Activated CD4-positive, CD25-positive, alpha-beta regulatory T cell treated with anti-CD3 and anti-CD28 coated beads, Interleukin-2, amount 50 U/mL, for 72 hours (primary cell): Measurements from ENCODE around the gene SARM1.
"Not testable (repeated sequence)": the region's sequence is repeated elsewhere in the genome, so short reads cannot be mapped to it uniquely, and the experiment has no call there.

Experiments
- DNase-seq: peaks from one replicate; pipeline ENCODE4 v3.0.0; 2021

SARM1 gene

DNA sequence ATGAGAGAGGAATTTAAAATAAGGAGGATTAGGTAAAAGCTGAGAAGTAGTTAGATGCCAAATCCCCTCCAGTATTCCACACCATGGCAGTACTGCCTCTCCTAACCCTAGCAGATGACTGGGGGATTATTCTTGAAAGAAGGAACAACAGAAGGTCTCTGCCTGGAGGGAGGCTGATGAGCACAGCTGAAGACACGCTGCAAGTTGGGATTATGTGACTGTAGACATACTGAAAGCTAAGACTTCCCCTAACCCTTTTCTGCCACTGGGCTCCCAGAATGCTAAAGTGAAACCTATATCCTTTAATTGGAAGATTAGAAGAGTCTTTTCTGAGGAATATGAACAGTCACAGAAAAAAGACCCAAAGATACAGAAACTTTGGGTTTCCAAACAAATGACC lies 62.2 kb downstream of the SARM1 start:
- no peak for DNase-seq

DNA sequence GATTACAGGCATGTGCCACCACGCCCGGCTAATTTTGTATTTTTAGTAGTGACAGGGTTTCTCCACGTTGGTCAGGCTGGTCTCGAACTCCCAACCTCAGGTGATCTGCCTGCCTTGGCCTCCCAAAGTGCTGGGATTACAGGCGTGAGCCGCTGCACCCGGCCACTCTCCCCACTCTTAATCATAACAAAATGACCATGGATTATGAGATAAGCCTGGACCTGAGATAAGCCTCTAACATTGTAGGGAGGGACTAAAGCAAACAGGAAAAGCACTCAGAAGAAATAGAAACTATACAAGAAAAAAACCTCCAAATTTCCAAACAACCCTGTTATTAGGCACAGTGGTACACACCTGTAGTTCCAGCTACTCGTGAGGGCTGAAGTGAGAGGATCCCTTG lies 62.8 kb downstream of the SARM1 start:
- DNase-seq: not testable (repeated sequence)

DNA sequence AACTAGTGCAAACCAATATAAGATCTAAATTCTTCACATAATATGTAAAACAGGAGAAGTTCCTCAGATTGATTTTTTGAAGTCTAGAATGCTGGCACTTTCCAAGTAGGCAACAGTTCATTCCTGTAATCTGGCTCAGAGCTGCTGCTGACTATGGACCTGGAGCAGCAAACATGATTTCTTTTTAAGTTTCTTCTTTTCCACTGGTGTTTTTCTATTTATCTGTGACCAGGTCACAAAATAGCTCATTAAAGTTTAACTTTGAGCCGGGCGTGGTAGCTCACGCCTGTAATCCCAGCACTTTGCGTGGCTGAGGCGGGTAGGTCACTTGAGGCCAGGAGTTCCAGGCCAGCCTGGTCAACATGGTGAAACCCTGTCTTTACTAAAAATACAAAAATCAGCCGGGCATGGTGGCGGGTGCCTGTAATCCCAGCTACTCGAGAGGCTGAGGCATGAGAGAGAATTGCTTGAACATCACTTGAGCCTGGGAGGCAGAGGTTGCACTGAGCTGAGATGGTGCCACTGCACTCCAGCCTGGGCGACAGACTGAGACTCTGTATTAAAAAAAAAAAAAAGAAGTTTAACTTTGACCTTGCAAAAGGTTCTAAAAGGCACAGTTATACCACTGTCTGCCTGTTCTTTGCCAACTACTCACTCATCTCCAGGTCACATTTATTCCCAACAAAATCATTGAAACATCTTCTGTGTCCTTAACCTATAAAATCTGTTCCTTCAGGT lies 72.6 kb downstream of the SARM1 start:
- DNase-seq: no peak

DNA sequence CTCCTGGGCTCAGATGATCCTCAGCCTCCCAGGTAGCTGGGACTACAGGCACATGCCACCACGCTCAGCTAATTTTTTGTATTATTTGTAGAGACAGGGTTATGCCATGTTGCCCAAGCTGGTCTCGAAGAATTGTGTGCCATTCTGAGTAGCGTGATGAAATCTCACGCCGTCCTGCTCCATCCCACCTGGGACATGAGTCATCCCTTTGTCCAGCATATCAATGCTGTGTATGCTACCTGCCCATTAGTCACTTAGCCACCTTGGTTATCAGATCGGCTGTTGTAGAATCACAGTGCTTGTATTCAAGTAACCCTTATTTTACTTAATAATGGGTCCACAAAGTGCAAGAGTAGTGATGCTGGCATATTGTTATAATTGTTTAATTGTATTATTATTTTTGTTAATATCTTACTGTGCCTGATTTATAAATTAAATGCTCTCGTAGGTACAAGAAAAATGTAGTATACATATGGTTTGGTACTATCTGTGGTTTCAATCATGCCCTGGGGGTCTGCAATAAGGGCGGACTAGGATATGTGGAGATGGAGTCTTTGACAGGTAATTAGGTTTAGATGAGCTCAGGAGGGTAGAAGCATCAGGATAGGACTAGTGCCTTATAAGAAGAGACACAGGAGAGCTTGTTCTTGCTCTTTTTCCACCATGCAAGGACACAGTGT lies 75.4 kb downstream of the SARM1 start:
- DNase-seq: no peak

DNA sequence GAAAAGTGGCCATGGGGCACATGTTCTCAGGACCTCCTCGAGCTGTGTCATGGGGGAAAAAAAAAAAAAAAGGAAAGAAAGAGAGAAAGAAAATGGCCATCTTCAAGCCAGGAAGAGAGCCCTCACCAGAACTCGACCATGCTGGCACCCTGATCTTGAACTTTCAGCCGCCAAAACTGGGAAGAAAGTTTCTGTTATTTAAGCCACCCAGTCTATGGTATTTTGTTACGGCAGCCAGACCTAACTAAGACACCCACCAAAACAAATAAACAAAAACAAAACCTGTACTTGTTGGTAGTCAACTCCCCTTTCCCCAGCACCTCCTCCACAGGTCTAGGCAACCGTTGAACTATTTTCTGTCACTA lies 75.9 kb downstream of the SARM1 start:
- no peak for DNase-seq

DNA sequence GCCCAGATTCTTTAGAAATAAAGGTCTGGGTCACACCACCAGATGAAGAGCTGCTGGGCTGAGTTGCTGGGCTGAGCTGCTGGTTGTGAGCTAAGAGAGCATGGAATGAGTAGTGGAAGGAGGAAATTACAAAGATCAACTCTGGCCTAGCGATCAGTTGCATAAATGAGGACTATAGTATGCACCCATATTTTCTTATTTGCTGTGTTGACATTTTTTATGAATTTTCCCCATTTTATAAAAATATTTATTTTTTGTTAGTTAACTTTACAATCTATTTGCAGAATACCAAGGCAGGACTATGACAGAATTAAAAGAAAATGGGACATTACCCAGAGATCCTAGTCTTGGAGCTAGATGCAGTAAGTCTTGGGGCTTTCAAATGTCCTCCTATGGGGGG lies 78.4 kb downstream of the SARM1 start:
- no peak for DNase-seq
